NOMO-1 treated with dmso at 0.1 percent for 144 hours (cell line): ENCODE data around the gene ATRX.
"Not testable (repeated sequence)": the region's sequence is repeated elsewhere in the genome, so short reads cannot be mapped to it uniquely, and the experiment has no call there.

Experiments used
- DNase-seq: peaks from one replicate; lab custom pipeline; 2025; ENCODE audit not compliant: unreplicated experiment; lab: John Stamatoyannopoulos, UW

The ATRX gene

GRCh38 chrX:77742788-77743476 is 43.1 kb downstream of the ATRX start:
- no peak for DNase-seq

- DNase-seq, result no peak
Observed at GRCh38 chrX:77740376-77740905, 45.6 kb downstream of the ATRX start.

- DNase-seq, result no peak
Observed at GRCh38 chrX:77733342-77733741, 52.7 kb downstream of the ATRX start.

- no peak for DNase-seq
Observed at GRCh38 chrX:77731821-77732419, 54.1 kb downstream of the ATRX start.

GRCh38 chrX:77726095-77726494 is 59.9 kb downstream of the ATRX start:
- DNase-seq, result not testable (repeated sequence)

GRCh38 chrX:77723681-77724080 is 62.3 kb downstream of the ATRX start:
- DNase-seq, result no peak

- no peak for DNase-seq
Observed at GRCh38 chrX:77719388-77719787, 66.6 kb downstream of the ATRX start.

- DNase-seq, result no peak
Observed at GRCh38 chrX:77704881-77705280, 81.1 kb downstream of the ATRX start.

GRCh38 chrX:77698242-77698641 is 87.8 kb downstream of the ATRX start:
- DNase-seq, result no peak

GRCh38 chrX:77694491-77694890 is 91.5 kb downstream of the ATRX start:
- DNase-seq, result no peak

- no peak for DNase-seq
Observed at GRCh38 chrX:77693594-77693993, 92.4 kb downstream of the ATRX start.

- no peak for DNase-seq
Observed at GRCh38 chrX:77691916-77692315, 94.1 kb downstream of the ATRX start.

- DNase-seq, result no peak
Observed at GRCh38 chrX:77689376-77689775, 96.6 kb downstream of the ATRX start.

- not testable (repeated sequence) for DNase-seq
Observed at GRCh38 chrX:77685683-77686082, 100.3 kb downstream of the ATRX start.

GRCh38 chrX:77679144-77679543 is 106.9 kb downstream of the ATRX start:
- DNase-seq, result no peak

GRCh38 chrX:77675986-77676385 is 110.0 kb downstream of the ATRX start:
- no peak for DNase-seq

GRCh38 chrX:77668391-77669237 is 117.4 kb downstream of the ATRX start:
- no peak for DNase-seq

- no peak for DNase-seq
Observed at GRCh38 chrX:77658886-77659285, 127.1 kb downstream of the ATRX start.

GRCh38 chrX:77652095-77652494 is 133.9 kb downstream of the ATRX start:
- DNase-seq, result no peak

GRCh38 chrX:77640702-77641101 is 145.3 kb downstream of the ATRX start:
- no peak for DNase-seq

- no peak for DNase-seq
Observed at GRCh38 chrX:77639820-77640219, 146.2 kb downstream of the ATRX start.

GRCh38 chrX:77638397-77638796 is 147.6 kb downstream of the ATRX start:
- no peak for DNase-seq
